ENCODE results near the gene LOXHD1.

Gene LOXHD1

DNA sequence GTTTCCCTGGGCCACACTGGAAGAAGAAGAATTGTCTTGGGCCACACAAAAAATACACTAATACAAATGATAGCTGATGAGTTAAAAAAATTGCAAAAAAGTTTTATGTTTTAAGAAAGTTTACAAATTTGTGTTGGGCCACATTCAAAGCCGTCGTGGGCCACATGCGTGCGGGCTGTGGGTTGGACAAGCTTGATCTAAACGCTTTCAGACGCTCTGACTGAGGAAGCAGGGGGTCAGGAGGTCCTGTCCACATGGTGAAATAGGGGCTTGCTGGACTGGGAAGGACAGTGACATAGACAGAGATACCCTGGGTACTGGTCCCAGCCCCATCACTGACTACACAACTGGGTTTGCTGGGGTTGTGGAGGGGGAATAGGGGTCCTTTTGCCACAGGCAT is 86.4 kb downstream of the LOXHD1 start:
- Histone ChIP-seq H3K27ac (ENCODE audit: insufficient read depth in 1 of 2, low read depth in 1 of 2, low read length in 2 of 2, poor library complexity in 1 of 2, severe bottlenecking in 2 of 2) (no peak overlapping the region), H3K27me3 (replicated peaks in 2 of 5; ENCODE audit: control insufficient read depth in 4 of 5, insufficient read depth in 5 of 5, low read length in 4 of 5) (peaks cover 0 to 4% (median 2%) of the 10 kb centered on the region in 5 experiments), H3K4me3 (ENCODE audit: control insufficient read depth in 1 of 7, extremely low read depth in 1 of 7, insufficient read depth in 4 of 7, low read depth in 2 of 7, low read length in 6 of 7) (no peak overlapping the region), H3K9me3 (ENCODE audit: control extremely low read depth in 1 of 5, control insufficient read depth in 4 of 5, insufficient read depth in 2 of 5, low read depth in 1 of 5, low read length in 4 of 5) (no peaks in the 10 kb centered on the region), H3K36me3 (ENCODE audit: control insufficient read depth in 4 of 4, insufficient read depth in 4 of 4, low read length in 3 of 4) (no peaks in the 10 kb centered on the region), H3K4me1 (ENCODE audit: control extremely low read depth in 1 of 4, control insufficient read depth in 4 of 4, insufficient read depth in 4 of 4, low read length in 3 of 4) (no peaks in the 10 kb centered on the region)
- ChIA-PET POLR2A (no interaction called here), CTCF (no interaction called here)
- DNase-seq: no peak
- WGBS (ENCODE audit: insufficient coverage): 99% methylated on average over 6 of the region's 6 CpGs

DNA sequence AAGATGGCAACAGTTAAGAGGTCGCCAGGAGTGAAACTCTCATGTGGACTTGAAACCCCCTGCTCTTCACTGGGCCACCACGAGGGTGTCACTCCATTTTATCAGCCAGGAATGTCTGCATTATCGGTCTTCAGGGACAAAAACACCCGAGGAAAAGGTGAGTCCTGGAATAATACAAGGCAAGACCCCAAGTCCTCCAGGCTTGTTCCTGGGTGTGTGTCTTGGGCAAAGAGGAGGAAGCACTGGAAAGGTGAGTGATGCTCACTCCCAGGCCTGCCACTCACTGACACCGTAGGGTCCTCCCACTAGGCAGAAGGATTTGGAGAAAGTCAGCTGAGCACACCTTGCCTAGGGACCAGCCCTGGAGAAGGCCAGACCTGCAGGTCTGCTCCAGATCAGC is 86.9 kb downstream of the LOXHD1 start:
- H3K4me3 ChIP-seq (ENCODE audit: control insufficient read depth in 1 of 7, extremely low read depth in 1 of 7, insufficient read depth in 4 of 7, low read depth in 2 of 7, low read length in 6 of 7): no peak overlapping the region
- no peaks in the 10 kb centered on the region for H3K9me3 ChIP-seq (ENCODE audit: control extremely low read depth in 1 of 5, control insufficient read depth in 4 of 5, insufficient read depth in 2 of 5, low read depth in 1 of 5, low read length in 4 of 5)
- no peaks in the 10 kb centered on the region for H3K36me3 ChIP-seq (ENCODE audit: control insufficient read depth in 4 of 4, insufficient read depth in 4 of 4, low read length in 3 of 4)
- POLR2A ChIA-PET: no interaction called here
- no peak overlapping the region for H3K27ac ChIP-seq (ENCODE audit: insufficient read depth in 1 of 2, low read depth in 1 of 2, low read length in 2 of 2, poor library complexity in 1 of 2, severe bottlenecking in 2 of 2)
- no peak for DNase-seq
- WGBS (ENCODE audit: insufficient coverage): 76% methylated on average over 5 of the region's 5 CpGs
- no peaks in the 10 kb centered on the region for H3K4me1 ChIP-seq (ENCODE audit: control extremely low read depth in 1 of 4, control insufficient read depth in 4 of 4, insufficient read depth in 4 of 4, low read length in 3 of 4)
- CTCF ChIA-PET: no interaction called here
- peaks cover 0 to 4% (median 2%) of the 10 kb centered on the region in 5 experiments for H3K27me3 ChIP-seq (replicated peaks in 2 of 5; ENCODE audit: control insufficient read depth in 4 of 5, insufficient read depth in 5 of 5, low read length in 4 of 5)

DNA sequence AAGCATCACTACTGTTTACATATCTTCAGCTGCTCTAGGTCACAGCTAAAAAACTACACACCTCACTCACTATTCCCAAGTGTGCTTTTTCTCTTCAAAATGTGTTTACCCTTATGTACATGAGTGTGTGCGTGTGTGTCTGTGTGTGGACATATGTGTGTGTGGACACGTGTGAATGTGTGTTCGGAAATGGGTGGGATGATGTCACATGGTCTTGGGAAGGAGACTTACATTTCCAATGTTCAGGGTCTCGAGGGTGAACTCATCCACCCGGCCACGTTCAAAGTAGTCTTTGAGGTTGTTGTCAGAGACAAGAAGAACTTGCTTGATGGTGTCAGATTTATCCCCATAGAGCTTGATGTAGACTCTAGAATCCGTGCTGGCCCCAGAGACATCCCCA is 87.8 kb downstream of the LOXHD1 start:
- peaks cover 0 to 4% (median 2%) of the 10 kb centered on the region in 5 experiments for H3K27me3 ChIP-seq (replicated peaks in 2 of 5; ENCODE audit: control insufficient read depth in 4 of 5, insufficient read depth in 5 of 5, low read length in 4 of 5)
- DNase-seq: no peak
- ChIA-PET POLR2A (no interaction called here), CTCF (no interaction called here)
- H3K4me1 ChIP-seq (ENCODE audit: control extremely low read depth in 1 of 4, control insufficient read depth in 4 of 4, insufficient read depth in 4 of 4, low read length in 3 of 4): no peaks in the 10 kb centered on the region
- H3K36me3 ChIP-seq (ENCODE audit: control insufficient read depth in 4 of 4, insufficient read depth in 4 of 4, low read length in 3 of 4): no peaks in the 10 kb centered on the region
- no peaks in the 10 kb centered on the region for H3K9me3 ChIP-seq (ENCODE audit: control extremely low read depth in 1 of 5, control insufficient read depth in 4 of 5, insufficient read depth in 2 of 5, low read depth in 1 of 5, low read length in 4 of 5)
- H3K27ac ChIP-seq (ENCODE audit: insufficient read depth in 1 of 2, low read depth in 1 of 2, low read length in 2 of 2, poor library complexity in 1 of 2, severe bottlenecking in 2 of 2): no peak overlapping the region
- H3K4me3 ChIP-seq (ENCODE audit: control insufficient read depth in 1 of 7, extremely low read depth in 1 of 7, insufficient read depth in 4 of 7, low read depth in 2 of 7, low read length in 6 of 7): no peak overlapping the region
- WGBS (ENCODE audit: insufficient coverage): 91% methylated on average over 5 of the region's 7 CpGs

DNA sequence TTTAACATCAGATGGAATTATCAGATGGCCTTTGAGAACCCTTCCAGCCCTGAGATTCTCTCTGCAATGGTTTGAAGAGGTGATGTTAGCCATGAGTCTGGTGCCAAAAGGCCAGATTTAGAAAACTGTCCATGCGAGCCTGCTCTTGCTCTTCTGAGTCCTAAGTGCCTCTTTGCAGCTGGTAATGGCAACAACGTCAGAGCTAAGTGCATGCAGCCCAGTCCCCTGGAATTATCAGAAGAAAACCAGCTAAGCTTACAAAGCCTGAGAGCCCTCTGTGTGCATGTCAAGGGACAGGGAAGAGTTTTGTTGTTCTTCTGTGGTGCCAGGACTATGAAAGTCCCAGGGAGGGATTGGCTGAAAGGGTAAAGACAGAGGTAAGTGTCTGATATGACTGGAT is 89.8 kb downstream of the LOXHD1 start:
- CTCF ChIA-PET: interaction anchor here (0.8 to 1.3 kb wide), 2 partner anchors 14 to 35 kb away, joined by 3 read pairs; no protein-coding TSS in a partner anchor
- no peaks in the 10 kb centered on the region for H3K4me1 ChIP-seq (ENCODE audit: control extremely low read depth in 1 of 4, control insufficient read depth in 4 of 4, insufficient read depth in 4 of 4, low read length in 3 of 4)

DNA sequence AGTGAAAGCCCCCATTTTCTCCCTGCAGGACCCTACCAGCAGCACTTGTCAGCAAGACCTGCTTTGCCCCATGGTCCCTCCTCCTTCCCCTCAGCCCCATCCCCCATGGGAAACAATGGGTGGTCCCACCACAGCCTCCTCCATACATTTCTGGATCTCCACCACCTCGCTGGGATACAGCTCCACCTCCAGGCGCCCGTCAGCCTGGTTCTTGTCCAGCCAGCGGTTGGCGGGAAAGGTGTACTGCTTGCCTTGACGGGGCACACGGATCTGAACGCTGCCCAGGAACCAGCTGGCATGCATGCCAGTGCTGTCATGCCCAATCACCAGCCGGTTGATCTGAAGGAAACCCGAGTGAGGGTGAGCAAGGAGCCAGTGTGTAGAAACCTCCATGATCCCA is 90.9 kb downstream of the LOXHD1 start:
- Histone ChIP-seq H3K27me3 (replicated peaks in 2 of 5; ENCODE audit: control insufficient read depth in 4 of 5, insufficient read depth in 5 of 5, low read length in 4 of 5) (peaks cover 0 to 4% (median 2%) of the 10 kb centered on the region in 5 experiments), H3K36me3 (ENCODE audit: control insufficient read depth in 4 of 4, insufficient read depth in 4 of 4, low read length in 3 of 4) (no peaks in the 10 kb centered on the region), H3K27ac (ENCODE audit: insufficient read depth in 1 of 2, low read depth in 1 of 2, low read length in 2 of 2, poor library complexity in 1 of 2, severe bottlenecking in 2 of 2) (no peak overlapping the region), H3K4me3 (ENCODE audit: control insufficient read depth in 1 of 7, extremely low read depth in 1 of 7, insufficient read depth in 4 of 7, low read depth in 2 of 7, low read length in 6 of 7) (no peak overlapping the region), H3K4me1 (ENCODE audit: control extremely low read depth in 1 of 4, control insufficient read depth in 4 of 4, insufficient read depth in 4 of 4, low read length in 3 of 4) (no peaks in the 10 kb centered on the region), H3K9me3 (ENCODE audit: control extremely low read depth in 1 of 5, control insufficient read depth in 4 of 5, insufficient read depth in 2 of 5, low read depth in 1 of 5, low read length in 4 of 5) (no peaks in the 10 kb centered on the region)
- DNase-seq: no peak
- ChIA-PET CTCF (no interaction called here), POLR2A (no interaction called here)
- 95% methylated on average over 8 of the region's 10 CpGs for WGBS (ENCODE audit: insufficient coverage)

More for the DNA sequence above, 89.8 kb downstream of the LOXHD1 start:
- Histone ChIP-seq H3K27ac (ENCODE audit: insufficient read depth in 1 of 2, low read depth in 1 of 2, low read length in 2 of 2, poor library complexity in 1 of 2, severe bottlenecking in 2 of 2) (no peak overlapping the region), H3K27me3 (replicated peaks in 2 of 5; ENCODE audit: control insufficient read depth in 4 of 5, insufficient read depth in 5 of 5, low read length in 4 of 5) (peaks cover 0 to 4% (median 2%) of the 10 kb centered on the region in 5 experiments), H3K9me3 (ENCODE audit: control extremely low read depth in 1 of 5, control insufficient read depth in 4 of 5, insufficient read depth in 2 of 5, low read depth in 1 of 5, low read length in 4 of 5) (no peaks in the 10 kb centered on the region), H3K4me3 (ENCODE audit: control insufficient read depth in 1 of 7, extremely low read depth in 1 of 7, insufficient read depth in 4 of 7, low read depth in 2 of 7, low read length in 6 of 7) (no peak overlapping the region), H3K36me3 (ENCODE audit: control insufficient read depth in 4 of 4, insufficient read depth in 4 of 4, low read length in 3 of 4) (no peaks in the 10 kb centered on the region)
- no peak for DNase-seq
- WGBS (ENCODE audit: insufficient coverage): 90% methylated on average over 2 of the region's 2 CpGs
- POLR2A ChIA-PET: no interaction called here

DNA sequence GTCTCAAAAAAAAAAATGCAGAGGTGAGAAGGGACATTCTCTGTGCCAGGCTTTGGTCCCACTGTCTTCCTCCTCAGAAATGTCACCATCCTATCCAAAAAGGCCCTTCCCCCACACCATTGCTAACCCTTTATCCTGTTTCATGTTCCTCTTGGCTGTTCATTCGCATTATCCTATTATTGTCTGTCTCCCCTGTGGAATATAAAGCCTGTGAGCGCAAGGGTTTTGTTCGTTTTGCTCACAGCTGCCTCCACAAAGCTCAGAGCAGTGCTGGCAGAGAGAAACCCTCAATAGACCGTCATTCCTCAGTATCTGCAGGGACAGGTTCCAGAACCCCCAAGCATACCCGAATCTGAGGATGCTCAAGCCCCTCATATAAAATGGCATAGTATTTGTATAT is 91.8 kb downstream of the LOXHD1 start:
- POLR2A ChIA-PET: no interaction called here
- WGBS (ENCODE audit: insufficient coverage): 91% methylated on average over 3 of the region's 5 CpGs
- H3K27me3 ChIP-seq (replicated peaks in 2 of 5; ENCODE audit: control insufficient read depth in 4 of 5, insufficient read depth in 5 of 5, low read length in 4 of 5): peaks cover 0 to 4% (median 2%) of the 10 kb centered on the region in 5 experiments
- no peaks in the 10 kb centered on the region for H3K36me3 ChIP-seq (ENCODE audit: control insufficient read depth in 4 of 4, insufficient read depth in 4 of 4, low read length in 3 of 4)
- CTCF ChIA-PET: interaction anchor here (0.9 kb wide), 1 partner anchor 91 kb away, joined by 3 read pairs; no protein-coding TSS in a partner anchor
- H3K9me3 ChIP-seq (ENCODE audit: control extremely low read depth in 1 of 5, control insufficient read depth in 4 of 5, insufficient read depth in 2 of 5, low read depth in 1 of 5, low read length in 4 of 5): no peaks in the 10 kb centered on the region
- no peak overlapping the region for H3K27ac ChIP-seq (ENCODE audit: insufficient read depth in 1 of 2, low read depth in 1 of 2, low read length in 2 of 2, poor library complexity in 1 of 2, severe bottlenecking in 2 of 2)
- H3K4me1 ChIP-seq (ENCODE audit: control extremely low read depth in 1 of 4, control insufficient read depth in 4 of 4, insufficient read depth in 4 of 4, low read length in 3 of 4): no peaks in the 10 kb centered on the region
- DNase-seq: no peak
- H3K4me3 ChIP-seq (ENCODE audit: control insufficient read depth in 1 of 7, extremely low read depth in 1 of 7, insufficient read depth in 4 of 7, low read depth in 2 of 7, low read length in 6 of 7): no peak overlapping the region

DNA sequence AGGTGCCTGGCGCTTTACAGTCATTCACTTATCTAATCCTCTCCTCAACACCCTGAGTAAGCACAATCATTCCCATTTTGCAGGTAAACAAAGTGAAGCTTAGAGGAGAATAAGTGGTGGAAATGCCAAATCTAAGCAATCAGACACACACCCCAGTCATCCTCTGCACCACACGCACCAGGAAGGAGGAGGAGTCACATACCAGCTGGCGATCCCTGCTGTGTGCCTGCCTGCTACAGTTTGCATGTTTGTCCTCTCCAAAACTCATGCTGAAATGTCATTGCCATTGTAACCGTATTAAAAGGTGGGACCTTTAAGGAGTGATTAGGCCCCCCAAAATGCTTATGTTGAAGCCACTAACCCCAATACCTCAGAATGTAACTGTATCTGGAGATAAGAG is 93.7 kb downstream of the LOXHD1 start:
- POLR2A ChIA-PET: no interaction called here

More for the DNA sequence above, 93.7 kb downstream of the LOXHD1 start:
- Histone ChIP-seq H3K36me3 (ENCODE audit: control insufficient read depth in 4 of 4, insufficient read depth in 4 of 4, low read length in 3 of 4) (no peaks in the 10 kb centered on the region), H3K4me3 (ENCODE audit: control insufficient read depth in 1 of 7, extremely low read depth in 1 of 7, insufficient read depth in 4 of 7, low read depth in 2 of 7, low read length in 6 of 7) (no peak overlapping the region), H3K9me3 (ENCODE audit: control extremely low read depth in 1 of 5, control insufficient read depth in 4 of 5, insufficient read depth in 2 of 5, low read depth in 1 of 5, low read length in 4 of 5) (no peaks in the 10 kb centered on the region), H3K4me1 (ENCODE audit: control extremely low read depth in 1 of 4, control insufficient read depth in 4 of 4, insufficient read depth in 4 of 4, low read length in 3 of 4) (no peaks in the 10 kb centered on the region), H3K27me3 (replicated peaks in 2 of 5; ENCODE audit: control insufficient read depth in 4 of 5, insufficient read depth in 5 of 5, low read length in 4 of 5) (peaks cover 0 to 3% (median 2%) of the 10 kb centered on the region in 5 experiments), H3K27ac (ENCODE audit: insufficient read depth in 1 of 2, low read depth in 1 of 2, low read length in 2 of 2, poor library complexity in 1 of 2, severe bottlenecking in 2 of 2) (no peak overlapping the region)
- WGBS (ENCODE audit: insufficient coverage): 75% methylated on average over 2 of the region's 4 CpGs
- no peak for DNase-seq
- CTCF ChIA-PET: interaction anchor here (1.0 kb wide), 1 partner anchor 95 kb away, joined by 3 read pairs; no protein-coding TSS in a partner anchor
